ENCODE results near the gene MAP4K4. TPM values are rescaled to one million over a fixed set of nuclear protein-coding genes. Genes with fewer than 3 reads are reported as not detected.

The MAP4K4 gene
- total and polyA plus RNA-seq, 2 of the 13 experiments (the other 11 are each of a cell fraction or from before 2014, with no cell fraction given), result 105 to 264 TPM

DNA sequence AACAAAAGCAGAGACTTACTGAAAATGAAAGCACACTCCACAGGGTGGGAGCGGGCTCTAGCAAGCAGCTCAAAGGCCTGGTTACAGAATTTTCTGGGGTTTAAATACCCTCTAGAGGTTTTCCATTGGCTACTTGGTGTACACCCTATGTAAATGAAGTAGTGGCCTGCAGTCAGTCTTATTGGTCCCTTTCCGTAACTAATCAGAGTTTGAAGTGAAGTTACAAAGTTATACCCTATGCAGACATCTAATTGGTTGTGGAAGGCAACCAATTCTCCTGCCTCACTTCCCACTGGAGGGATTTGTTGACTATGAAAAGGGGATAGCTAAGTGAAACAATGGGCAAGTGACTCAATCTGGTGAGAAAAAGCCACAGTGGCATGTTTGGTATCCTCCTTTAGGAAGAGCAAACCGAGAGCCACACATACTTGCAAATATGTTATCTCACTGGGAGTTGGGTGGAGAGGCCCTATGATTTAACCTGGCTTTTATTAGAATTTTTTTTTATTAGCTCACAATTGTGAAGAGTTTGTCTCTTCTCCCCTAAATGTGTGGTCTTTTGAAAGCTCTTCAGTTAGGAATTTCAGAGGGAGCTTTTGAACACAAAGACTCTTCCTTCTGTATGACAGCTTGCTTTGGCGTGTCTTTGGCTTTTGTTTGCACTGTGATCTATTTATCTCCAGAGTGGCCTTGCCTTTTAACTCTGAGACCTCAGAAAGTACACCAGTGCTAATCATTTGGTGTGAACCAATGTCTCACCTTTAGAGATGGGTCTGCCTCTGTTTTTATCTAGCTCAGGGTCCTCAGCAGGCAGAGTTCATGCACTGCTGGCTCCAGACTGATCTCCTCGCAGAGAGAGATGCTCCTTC, 69.6 kb downstream of the MAP4K4 start (continued):
- TF ChIP-seq, protein P1, sequence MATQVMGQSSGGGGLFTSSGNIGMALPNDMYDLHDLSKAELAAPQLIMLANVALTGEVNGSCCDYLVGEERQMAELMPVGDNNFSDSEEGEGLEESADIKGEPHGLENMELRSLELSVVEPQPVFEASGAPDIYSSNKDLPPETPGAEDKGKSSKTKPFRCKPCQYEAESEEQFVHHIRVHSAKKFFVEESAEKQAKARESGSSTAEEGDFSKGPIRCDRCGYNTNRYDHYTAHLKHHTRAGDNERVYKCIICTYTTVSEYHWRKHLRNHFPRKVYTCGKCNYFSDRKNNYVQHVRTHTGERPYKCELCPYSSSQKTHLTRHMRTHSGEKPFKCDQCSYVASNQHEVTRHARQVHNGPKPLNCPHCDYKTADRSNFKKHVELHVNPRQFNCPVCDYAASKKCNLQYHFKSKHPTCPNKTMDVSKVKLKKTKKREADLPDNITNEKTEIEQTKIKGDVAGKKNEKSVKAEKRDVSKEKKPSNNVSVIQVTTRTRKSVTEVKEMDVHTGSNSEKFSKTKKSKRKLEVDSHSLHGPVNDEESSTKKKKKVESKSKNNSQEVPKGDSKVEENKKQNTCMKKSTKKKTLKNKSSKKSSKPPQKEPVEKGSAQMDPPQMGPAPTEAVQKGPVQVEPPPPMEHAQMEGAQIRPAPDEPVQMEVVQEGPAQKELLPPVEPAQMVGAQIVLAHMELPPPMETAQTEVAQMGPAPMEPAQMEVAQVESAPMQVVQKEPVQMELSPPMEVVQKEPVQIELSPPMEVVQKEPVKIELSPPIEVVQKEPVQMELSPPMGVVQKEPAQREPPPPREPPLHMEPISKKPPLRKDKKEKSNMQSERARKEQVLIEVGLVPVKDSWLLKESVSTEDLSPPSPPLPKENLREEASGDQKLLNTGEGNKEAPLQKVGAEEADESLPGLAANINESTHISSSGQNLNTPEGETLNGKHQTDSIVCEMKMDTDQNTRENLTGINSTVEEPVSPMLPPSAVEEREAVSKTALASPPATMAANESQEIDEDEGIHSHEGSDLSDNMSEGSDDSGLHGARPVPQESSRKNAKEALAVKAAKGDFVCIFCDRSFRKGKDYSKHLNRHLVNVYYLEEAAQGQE (IDR thresholded peaks at IDR 0.05; ENCODE audit: borderline replicate concordance in 1 of 2, low read depth in 1 of 2, low read length in 2 of 2), result peak in 1 of 2 experiments; percentile 35; a peak in 1 of 4 replicates
- peak; percentile 94 for TF ChIP-seq ISL2 (CRISPR knock-in tag; IDR thresholded peaks at IDR 0.05)
- TF ChIP-seq, protein P2, sequence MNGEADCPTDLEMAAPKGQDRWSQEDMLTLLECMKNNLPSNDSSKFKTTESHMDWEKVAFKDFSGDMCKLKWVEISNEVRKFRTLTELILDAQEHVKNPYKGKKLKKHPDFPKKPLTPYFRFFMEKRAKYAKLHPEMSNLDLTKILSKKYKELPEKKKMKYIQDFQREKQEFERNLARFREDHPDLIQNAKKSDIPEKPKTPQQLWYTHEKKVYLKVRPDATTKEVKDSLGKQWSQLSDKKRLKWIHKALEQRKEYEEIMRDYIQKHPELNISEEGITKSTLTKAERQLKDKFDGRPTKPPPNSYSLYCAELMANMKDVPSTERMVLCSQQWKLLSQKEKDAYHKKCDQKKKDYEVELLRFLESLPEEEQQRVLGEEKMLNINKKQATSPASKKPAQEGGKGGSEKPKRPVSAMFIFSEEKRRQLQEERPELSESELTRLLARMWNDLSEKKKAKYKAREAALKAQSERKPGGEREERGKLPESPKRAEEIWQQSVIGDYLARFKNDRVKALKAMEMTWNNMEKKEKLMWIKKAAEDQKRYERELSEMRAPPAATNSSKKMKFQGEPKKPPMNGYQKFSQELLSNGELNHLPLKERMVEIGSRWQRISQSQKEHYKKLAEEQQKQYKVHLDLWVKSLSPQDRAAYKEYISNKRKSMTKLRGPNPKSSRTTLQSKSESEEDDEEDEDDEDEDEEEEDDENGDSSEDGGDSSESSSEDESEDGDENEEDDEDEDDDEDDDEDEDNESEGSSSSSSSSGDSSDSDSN (CRISPR knock-in tag; IDR thresholded peaks at IDR 0.05), result no peak
- TF ChIP-seq ZNF138 (CRISPR knock-in tag; IDR thresholded peaks at IDR 0.05; ENCODE audit: low read depth), result no peak
- TF ChIP-seq NR2F1 (CRISPR knock-in tag; IDR thresholded peaks at IDR 0.05), result peak in 1 of 2 experiments; percentile 11; a peak in 1 of 4 replicates
- TF ChIP-seq REXO4 (CRISPR knock-in tag; IDR thresholded peaks at IDR 0.05; ENCODE audit: borderline replicate concordance), result no peak
- peak; percentile 72 for TF ChIP-seq NR2F6 (IDR thresholded peaks at IDR 0.05)
- peak; percentile 67 for TF ChIP-seq NR2F6 (CRISPR knock-in tag; IDR thresholded peaks at IDR 0.05)
- TF ChIP-seq FOSL1 (CRISPR knock-in tag; IDR thresholded peaks at IDR 0.05; ENCODE audit: borderline replicate concordance), result no peak
- TF ChIP-seq CENPT (CRISPR knock-in tag; IDR thresholded peaks at IDR 0.05; ENCODE audit: low read depth), result no peak
- TF ChIP-seq ZKSCAN5 (CRISPR knock-in tag; IDR thresholded peaks at IDR 0.05), result no peak
- no peak for TF ChIP-seq CCAR2 (optimal IDR thresholded peaks at IDR 0.05; ENCODE audit: low read depth, low read length)
- TF ChIP-seq ZNF431 (CRISPR knock-in tag; IDR thresholded peaks at IDR 0.05; ENCODE audit: borderline replicate concordance, low read depth), result no peak
- peak; percentile 79 for TF ChIP-seq SALL1 (CRISPR knock-in tag; IDR thresholded peaks at IDR 0.05)
- no peak for TF ChIP-seq AHR (CRISPR knock-in tag; IDR thresholded peaks at IDR 0.05)
- no peak for TF ChIP-seq CC2D1A (CRISPR knock-in tag; IDR thresholded peaks at IDR 0.05)
- TF ChIP-seq ZNF879 (CRISPR knock-in tag; IDR thresholded peaks at IDR 0.05), result no peak
- TF ChIP-seq ONECUT2 (CRISPR knock-in tag; IDR thresholded peaks at IDR 0.05), result no peak
- no peak for TF ChIP-seq NFKB2 (CRISPR knock-in tag; IDR thresholded peaks at IDR 0.05; ENCODE audit: borderline replicate concordance)
- no peak for TF ChIP-seq ZSCAN9 (CRISPR knock-in tag; IDR thresholded peaks at IDR 0.05; ENCODE audit: borderline replicate concordance)
- peak; percentile 82 for TF ChIP-seq MED1 (CRISPR knock-in tag; IDR thresholded peaks at IDR 0.05)
- TF ChIP-seq, protein P3, sequence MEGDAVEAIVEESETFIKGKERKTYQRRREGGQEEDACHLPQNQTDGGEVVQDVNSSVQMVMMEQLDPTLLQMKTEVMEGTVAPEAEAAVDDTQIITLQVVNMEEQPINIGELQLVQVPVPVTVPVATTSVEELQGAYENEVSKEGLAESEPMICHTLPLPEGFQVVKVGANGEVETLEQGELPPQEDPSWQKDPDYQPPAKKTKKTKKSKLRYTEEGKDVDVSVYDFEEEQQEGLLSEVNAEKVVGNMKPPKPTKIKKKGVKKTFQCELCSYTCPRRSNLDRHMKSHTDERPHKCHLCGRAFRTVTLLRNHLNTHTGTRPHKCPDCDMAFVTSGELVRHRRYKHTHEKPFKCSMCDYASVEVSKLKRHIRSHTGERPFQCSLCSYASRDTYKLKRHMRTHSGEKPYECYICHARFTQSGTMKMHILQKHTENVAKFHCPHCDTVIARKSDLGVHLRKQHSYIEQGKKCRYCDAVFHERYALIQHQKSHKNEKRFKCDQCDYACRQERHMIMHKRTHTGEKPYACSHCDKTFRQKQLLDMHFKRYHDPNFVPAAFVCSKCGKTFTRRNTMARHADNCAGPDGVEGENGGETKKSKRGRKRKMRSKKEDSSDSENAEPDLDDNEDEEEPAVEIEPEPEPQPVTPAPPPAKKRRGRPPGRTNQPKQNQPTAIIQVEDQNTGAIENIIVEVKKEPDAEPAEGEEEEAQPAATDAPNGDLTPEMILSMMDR (CRISPR knock-in tag; IDR thresholded peaks at IDR 0.05), result 0 out of 2 replicates have a peak, but pooled peaks have one; percentile 6
- no peak for TF ChIP-seq NFKBIZ (CRISPR knock-in tag; IDR thresholded peaks at IDR 0.05)
- TF ChIP-seq AKAP8 (CRISPR knock-in tag; IDR thresholded peaks at IDR 0.05), result no peak
